ENCODE measurements around the gene ZCCHC10. TPM values are rescaled to one million over a fixed set of nuclear protein-coding genes. Genes with fewer than 3 reads are reported as not detected.

Gene ZCCHC10
- total and polyA plus RNA-seq, 9 of the 15 experiments (the other 6 are each of a cell fraction or from before 2014, with no cell fraction given), result 11.9 to 146 (median 51.8) TPM

GRCh38 chr5:133051542-133052316, 25.4 kb upstream of the ZCCHC10 start, which contains the start of gene HSPA4 (continued):
- TF ChIP-seq JUND (IDR thresholded peaks at IDR 0.05; ENCODE audit: borderline replicate concordance, low read depth, low read length), result peak; percentile 27; the same call in 1 of the 2 replicates
- TF ChIP-seq JUND (tag; IDR thresholded peaks at IDR 0.05; ENCODE audit: borderline replicate concordance, low read depth, low read length), result 0 out of 3 replicates have a peak, but pooled peaks have one; percentile 23
- TF ChIP-seq ARID4B (CRISPR knock-in tag; IDR thresholded peaks at IDR 0.05), result 0 out of 2 replicates have a peak, but pooled peaks have one; percentile 1
- no peak for TF ChIP-seq BDP1 (IDR thresholded peaks at IDR 0.05; ENCODE audit: insufficient read depth, insufficient read length)
- no peak for TF ChIP-seq MAX (CRISPR knock-in tag; IDR thresholded peaks at IDR 0.05)
- no peak for TF ChIP-seq TGIF2 (CRISPR knock-in tag; IDR thresholded peaks at IDR 0.05)
- no peak for TF ChIP-seq GTF2A2 (tag; IDR thresholded peaks at IDR 0.05)
- TF ChIP-seq HDAC3 (IDR thresholded peaks at IDR 0.05; ENCODE audit: borderline replicate concordance, partially characterized antibody), result peak; percentile 25
- TF ChIP-seq, protein P1, sequence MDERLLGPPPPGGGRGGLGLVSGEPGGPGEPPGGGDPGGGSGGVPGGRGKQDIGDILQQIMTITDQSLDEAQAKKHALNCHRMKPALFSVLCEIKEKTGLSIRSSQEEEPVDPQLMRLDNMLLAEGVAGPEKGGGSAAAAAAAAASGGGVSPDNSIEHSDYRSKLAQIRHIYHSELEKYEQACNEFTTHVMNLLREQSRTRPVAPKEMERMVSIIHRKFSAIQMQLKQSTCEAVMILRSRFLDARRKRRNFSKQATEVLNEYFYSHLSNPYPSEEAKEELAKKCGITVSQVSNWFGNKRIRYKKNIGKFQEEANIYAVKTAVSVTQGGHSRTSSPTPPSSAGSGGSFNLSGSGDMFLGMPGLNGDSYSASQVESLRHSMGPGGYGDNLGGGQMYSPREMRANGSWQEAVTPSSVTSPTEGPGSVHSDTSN (CRISPR knock-in tag; IDR thresholded peaks at IDR 0.05; ENCODE audit: low read depth), result no peak
- TF ChIP-seq, protein P1 (tag; conservative IDR thresholded peaks at IDR 0.05; ENCODE audit: low read depth), result no peak
- 0 out of 2 replicates have a peak, but pooled peaks have one; percentile 56 for TF ChIP-seq ZNF143 (CRISPR knock-in tag; IDR thresholded peaks at IDR 0.05)
- TF ChIP-seq, protein P2, sequence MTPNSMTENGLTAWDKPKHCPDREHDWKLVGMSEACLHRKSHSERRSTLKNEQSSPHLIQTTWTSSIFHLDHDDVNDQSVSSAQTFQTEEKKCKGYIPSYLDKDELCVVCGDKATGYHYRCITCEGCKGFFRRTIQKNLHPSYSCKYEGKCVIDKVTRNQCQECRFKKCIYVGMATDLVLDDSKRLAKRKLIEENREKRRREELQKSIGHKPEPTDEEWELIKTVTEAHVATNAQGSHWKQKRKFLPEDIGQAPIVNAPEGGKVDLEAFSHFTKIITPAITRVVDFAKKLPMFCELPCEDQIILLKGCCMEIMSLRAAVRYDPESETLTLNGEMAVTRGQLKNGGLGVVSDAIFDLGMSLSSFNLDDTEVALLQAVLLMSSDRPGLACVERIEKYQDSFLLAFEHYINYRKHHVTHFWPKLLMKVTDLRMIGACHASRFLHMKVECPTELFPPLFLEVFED (CRISPR knock-in tag; conservative IDR thresholded peaks at IDR 0.05), result no peak
- no peak for TF ChIP-seq CAMTA2 (CRISPR knock-in tag; conservative IDR thresholded peaks at IDR 0.05)
- TF ChIP-seq ZBED1 (IDR thresholded peaks at IDR 0.05), result 0 out of 2 replicates have a peak, but pooled peaks have one; percentile 38
- TF ChIP-seq, protein P3, sequence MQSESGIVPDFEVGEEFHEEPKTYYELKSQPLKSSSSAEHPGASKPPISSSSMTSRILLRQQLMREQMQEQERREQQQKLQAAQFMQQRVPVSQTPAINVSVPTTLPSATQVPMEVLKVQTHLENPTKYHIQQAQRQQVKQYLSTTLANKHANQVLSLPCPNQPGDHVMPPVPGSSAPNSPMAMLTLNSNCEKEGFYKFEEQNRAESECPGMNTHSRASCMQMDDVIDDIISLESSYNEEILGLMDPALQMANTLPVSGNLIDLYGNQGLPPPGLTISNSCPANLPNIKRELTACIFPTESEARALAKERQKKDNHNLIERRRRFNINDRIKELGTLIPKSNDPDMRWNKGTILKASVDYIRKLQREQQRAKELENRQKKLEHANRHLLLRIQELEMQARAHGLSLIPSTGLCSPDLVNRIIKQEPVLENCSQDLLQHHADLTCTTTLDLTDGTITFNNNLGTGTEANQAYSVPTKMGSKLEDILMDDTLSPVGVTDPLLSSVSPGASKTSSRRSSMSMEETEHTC (IDR thresholded peaks at IDR 0.05), result 0 out of 2 replicates have a peak, but pooled peaks have one; percentile 9
- TF ChIP-seq MYC (IDR thresholded peaks at IDR 0.05; ENCODE audit: low read depth, low read length), result peak; percentile 14; the same call in 1 of the 2 replicates
- no peak for TF ChIP-seq MYC (CRISPR knock-in tag; IDR thresholded peaks at IDR 0.05; ENCODE audit: borderline replicate concordance, low read depth)
